ENCODE data around the gene ANO4.
A peak's percentile ranks its signal among the peaks of the same experiment; 100 is the strongest.
"Not testable (repeated sequence)": the region's sequence is repeated elsewhere in the genome, so short reads cannot be mapped to it uniquely, and the experiment has no call there.

The ANO4 gene

DNA sequence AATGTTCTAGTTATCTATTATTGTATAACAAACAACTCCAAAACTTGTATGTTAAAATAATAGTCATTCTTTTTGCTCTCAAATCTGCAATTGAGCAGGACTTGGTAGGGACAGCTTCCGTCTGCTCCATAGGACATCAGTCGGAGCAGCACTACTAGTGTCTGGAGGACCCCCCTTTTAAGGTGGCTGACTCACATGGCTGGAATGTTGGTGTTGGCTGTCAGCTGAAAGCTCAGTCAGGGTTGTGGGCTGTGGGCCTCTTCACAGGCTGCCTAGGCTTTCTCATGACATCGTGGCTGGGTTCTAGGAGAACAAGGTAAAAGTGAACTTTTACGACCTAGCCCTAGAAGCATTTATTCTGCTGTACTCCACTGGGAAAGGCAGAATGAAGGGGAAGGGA, 160.6 kb downstream of the ANO4 start:
- DNase-seq, result no peak

DNA sequence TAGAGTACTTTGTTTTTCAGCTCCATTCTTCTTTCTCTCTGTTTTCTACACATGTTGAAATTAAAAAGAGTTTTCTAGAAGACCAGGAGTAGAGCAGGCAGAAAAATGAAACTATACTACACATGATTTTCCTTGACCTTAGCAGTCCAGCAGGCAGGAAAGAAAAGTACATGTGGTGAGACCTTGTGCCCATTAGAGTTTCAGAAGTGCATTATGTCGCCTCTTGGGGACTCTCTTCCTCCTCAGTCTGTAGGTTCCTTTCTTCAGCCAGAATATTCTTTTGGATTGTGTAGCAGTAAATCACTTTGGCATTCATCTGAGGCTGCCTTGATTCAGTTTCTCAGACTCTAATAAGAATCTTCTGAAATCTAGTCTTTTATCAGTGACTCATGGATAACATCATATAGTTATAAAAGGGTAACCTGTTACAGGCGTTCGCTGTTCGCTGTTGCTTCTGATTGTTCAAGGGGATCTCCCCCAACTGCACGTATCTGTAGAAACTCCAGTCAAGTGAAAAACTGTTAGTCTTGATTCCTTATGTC, 161.8 kb downstream of the ANO4 start:
- no peak for DNase-seq

DNA sequence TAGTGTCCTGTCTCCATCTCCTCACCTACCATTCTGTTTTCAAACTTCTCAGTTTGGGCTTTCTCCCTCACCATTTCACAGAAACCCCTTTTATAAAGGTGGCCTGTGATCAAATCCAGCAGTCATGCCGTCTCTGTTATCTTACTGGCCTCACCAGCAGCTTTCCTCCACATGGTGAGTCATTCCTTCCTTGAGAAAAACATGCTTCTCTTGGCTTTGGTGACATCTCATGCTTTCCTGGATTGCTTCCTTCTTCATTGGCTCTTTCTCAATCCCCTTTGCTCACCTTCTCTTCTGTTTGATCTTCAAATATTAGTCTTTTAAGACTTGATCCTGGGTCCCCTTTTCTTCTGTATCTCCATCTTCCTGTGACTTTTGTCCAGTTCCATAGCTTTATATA, 164.9 kb downstream of the ANO4 start:
- no peak for DNase-seq

DNA sequence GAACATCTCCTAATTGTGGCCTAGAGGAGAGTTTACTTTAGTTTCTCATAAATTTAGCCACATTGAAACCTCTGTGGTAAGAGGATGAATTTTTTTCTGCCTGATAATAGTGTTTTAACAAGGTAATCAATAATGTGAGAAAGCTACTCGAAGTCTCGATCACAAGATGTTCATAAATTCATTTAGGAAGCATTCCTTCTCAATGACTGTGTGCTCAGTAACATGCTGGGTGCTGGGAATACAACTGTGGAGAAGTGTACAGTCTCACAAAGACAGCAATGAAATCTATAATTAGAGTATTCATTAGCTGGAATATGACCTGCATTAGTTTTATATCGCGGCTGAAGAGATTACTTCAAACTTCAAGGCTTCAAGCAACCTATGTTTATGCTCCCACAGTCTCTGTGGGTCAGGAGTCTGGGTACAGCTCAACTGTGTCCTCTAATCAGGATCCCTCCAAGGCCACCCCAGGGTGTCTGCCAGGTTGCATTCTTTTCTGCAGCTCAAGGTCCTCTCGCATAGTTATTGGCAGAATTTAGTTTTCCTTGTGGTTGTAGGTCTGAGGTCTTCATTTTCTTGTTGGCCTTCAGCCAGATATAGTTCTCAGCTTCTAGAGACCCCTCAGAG, 167.6 kb downstream of the ANO4 start:
- DNase-seq, result no peak

DNA sequence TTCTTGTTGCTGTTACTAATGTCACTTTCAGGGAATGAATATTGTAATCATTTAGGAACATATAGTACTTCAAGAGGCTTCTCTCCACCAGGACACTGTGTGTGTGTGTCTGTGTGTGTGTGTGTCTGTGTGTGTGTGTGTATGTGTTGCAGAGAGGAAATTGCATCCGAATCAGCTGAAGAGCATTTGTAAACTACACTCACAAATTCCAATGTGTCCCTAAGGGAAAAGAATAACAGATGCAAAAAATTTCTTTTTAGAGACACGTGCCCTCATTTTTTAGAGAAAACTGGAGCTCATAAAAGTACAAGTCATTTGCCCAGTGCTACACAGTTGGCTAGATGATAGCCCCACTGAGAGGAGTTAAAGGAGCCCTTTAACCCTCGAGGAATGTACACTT, 168.8 kb downstream of the ANO4 start:
- DNase-seq, result no peak

DNA sequence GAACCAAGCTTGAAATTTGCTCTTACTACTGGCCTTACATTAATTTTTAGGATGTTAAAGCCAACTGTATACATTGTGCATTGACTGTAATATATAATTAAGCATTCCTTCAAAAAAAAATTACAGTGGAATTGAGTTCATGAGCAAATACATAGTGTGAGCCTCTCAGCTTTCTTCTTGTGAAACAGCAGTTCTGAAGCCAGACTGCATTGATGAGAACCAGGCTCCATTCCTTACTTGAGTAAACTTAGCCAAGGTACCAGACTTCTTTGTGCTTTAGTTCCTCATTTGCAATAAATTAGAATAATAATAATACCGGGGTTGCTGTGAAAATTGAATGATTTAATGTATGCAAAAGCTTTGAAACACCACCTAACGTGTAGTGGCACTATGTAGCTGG, 169.5 kb downstream of the ANO4 start:
- no peak for DNase-seq

DNA sequence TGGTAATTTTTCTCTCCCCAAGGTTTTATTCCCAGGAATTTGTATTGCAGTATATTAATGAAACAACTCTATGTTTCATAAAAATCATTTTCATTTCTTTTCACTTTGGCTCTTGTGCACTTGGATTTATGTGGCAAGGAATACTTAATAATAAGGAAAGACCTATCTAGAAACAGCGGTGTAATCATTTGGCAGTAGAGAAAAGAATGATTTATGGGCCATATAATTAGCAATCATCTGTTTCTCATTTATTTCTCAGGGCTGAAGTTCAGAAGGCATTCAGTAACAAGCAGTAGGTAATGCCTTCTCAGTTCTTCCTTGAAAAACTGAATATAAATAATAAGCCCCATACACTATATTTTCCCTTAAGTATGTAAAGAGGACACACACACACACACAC, 172.6 kb downstream of the ANO4 start:
- no peak for DNase-seq

DNA sequence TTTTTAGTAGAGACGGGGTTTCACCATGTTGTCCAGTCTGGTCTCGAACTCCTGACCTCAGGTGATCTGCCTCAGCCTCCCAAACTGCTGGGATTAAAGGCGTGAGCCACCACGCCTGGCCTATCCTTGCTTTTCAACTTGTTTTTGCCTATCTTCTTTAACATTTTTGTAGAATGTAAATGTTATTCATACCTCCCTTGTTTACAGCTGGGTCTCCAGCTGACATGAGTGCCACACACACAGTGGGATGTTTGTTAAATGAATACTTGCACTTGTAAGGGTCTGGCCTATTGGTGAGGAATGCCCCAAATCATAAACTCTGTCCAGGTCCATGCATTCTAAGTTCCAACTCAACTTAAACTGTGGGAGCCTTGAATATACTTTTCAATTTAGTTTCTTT, 176.3 kb downstream of the ANO4 start:
- no peak for DNase-seq

DNA sequence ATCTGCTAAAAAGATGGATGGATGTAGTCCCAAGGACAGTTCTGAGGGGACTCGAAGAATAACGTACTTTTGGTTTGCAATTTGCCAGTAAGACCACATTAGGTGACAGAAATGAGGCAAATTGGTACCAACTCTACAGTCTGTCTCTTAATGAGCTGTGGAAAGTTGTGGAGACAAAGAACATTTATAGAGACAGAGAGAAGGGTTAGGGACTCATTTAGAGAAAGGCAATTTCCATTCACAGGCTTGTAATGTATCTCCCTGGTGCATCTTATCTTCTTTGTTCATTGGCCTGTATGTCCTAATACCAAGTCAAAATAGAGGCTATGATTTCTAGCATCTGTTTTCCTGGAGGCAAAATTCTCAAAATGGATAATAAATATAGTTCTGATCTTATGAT, 177.5 kb downstream of the ANO4 start:
- no peak for DNase-seq

DNA sequence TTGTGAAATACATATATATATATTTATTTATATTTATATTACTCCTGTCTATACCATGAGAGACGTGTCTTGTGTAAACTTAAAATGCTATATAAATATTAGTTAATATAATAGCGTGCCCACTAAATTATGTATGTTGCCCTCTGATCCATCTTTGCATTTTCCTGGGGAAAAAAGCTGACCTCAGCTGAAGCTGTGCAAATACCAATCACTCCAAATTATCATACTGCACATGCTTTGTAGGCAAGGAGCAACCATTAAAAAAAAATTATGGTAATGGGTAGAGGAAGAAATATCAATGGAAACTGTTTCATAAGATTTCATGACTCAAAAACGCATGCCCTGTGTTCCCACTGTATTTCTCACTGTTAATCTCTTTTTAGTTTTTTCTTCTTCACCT, 179.8 kb downstream of the ANO4 start:
- no peak for DNase-seq

DNA sequence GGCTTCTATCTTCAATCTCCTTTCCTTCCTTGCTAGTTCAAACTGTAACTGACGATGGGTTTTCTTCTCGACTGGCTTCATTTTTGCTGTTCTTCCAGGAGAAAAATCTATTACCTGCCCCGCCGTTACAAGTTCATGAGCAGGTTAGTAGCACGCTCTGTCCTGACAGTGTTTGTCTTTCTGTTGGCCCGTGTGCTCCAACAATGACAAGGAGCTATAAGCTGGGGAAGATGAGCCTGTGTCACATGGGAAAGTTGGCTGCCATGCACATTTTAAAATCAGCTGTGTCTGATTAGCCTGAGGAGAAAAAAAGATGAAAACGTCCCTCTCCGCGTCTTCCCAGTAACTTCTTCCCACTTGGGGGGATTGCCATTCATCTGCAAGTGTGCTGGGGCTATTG, 180.2 kb downstream of the ANO4 start:
- DNase-seq, result no peak

DNA sequence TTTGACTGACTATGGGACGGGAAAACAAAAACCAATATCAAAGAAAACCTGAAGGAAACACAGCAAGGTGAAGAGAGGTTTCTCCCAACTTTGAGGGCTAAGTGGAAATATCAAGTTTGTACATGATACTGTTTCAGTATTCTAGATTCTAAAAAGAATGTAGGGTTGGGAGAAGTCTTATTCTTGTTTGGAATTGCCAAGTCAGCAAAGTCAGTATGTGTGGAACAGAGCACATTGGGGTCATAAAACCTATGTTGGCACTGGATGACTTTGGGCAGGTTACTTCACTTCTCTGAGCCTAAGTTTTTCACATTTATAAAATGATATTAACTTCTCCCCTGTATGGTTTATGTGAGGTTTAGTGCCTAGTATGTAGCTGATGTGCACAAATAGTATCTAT, 182.2 kb downstream of the ANO4 start:
- no peak for DNase-seq

DNA sequence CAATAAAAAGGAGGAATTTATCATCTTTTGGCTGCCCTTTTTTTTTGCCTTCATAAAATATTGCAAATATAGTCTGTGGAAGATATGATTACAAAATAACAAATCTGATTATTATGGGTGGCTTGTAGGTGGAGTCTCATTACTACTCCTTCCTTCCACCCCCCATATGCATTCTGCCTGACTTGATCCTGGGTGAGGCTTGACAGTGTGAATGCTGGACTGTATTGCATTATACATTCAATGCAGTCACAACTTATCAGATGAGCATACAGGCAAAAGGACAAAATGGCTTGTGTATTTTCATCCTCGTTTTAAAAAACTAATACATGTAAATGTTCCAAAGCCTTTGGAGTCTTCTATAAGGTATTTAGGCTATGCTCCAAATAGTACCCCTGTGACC, 186.3 kb downstream of the ANO4 start:
- no peak for DNase-seq

DNA sequence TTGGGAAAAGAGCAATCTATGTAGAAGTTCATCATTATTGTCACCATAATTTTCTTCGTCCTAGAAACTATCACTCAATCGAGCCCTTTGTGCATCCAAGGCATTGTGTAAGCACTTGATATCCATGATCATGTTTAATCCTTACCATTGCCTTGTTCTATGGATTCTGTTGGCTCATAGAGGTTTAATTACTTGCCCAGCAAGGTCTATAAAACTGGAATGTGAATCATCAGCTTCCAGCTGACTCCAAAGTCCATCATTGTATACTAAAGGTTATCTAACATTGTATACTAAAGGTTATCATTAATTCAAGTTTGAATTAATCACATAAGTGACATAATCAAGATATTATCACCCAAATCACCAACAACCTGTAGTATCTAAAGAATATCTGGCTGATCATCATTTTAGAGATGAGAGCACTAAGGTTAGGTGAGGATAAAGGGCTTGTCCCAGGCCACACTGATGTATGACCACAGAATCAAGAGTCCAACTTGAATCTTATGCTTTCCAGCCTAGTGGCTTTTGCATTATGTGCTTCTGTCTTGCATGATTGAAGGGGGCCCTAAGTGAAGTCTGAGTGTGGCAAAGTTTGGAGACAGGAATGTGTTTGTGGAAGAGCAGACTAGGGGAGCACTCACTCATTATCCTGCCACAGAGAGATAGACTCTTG, 188.1 kb downstream of the ANO4 start:
- no peak for DNase-seq

DNA sequence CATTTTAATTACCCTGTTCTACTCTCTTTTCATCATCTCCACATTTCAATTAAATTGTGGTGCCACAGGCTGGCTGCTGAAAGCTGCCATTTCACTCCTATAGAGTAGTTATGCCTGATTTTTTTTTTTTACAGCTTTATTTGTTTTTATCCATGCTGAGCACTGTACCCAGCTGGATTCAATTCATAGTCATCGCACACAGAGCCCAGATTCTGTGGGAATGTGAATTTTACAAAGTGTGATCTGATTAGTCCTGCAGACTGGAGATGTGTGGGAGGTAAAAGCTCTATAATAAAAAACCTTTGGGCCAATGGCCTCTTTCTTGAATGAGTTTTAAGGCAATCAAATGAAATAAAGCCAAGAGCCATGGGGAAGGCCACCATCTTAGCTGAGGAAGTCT, 190.2 kb downstream of the ANO4 start:
- no peak for DNase-seq

DNA sequence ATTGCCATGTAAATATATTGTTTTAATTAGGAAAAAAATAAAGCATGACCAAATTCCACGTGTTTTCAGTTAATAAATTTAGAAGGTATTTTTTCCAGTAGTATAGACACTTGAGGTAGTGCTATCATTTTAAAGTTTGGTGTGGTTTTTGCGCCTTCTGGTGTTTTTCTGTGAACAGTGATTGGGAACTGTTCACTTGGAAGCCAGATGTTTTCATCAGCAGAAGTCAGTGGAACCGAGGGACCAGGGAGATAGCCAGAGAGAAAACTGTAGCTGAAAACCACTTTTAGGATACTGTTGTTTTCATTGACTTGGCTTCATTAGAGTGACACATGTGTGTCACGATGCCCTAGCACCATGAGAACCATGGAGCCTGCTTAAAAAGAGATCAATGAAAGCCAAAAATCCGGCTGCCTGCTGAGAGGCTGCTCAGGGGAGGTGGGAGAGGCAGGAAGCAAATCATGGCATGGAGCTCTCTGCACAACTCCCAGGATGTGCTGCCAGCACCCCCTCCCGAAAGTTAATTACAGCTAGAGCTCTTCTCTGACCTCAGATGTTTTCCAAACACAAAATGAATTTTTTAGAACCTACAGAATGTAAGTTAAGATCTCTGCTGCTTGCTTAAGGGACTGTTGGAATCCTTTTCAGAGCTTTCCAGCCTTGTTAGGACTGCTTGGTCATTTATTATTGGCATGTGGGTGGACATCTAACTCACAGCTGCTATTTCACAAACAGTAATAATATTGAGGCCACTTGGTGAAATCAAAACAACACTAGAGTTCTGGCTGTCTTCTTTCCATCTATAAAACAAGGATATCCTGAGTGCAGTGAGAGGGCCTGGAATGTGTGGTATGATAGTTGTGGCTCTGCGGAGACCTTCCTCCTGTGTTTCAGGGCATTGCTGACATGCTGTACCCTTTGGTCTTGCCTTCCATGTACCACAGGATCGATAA, 192.3 kb downstream of the ANO4 start:
- no peak for DNase-seq

DNA sequence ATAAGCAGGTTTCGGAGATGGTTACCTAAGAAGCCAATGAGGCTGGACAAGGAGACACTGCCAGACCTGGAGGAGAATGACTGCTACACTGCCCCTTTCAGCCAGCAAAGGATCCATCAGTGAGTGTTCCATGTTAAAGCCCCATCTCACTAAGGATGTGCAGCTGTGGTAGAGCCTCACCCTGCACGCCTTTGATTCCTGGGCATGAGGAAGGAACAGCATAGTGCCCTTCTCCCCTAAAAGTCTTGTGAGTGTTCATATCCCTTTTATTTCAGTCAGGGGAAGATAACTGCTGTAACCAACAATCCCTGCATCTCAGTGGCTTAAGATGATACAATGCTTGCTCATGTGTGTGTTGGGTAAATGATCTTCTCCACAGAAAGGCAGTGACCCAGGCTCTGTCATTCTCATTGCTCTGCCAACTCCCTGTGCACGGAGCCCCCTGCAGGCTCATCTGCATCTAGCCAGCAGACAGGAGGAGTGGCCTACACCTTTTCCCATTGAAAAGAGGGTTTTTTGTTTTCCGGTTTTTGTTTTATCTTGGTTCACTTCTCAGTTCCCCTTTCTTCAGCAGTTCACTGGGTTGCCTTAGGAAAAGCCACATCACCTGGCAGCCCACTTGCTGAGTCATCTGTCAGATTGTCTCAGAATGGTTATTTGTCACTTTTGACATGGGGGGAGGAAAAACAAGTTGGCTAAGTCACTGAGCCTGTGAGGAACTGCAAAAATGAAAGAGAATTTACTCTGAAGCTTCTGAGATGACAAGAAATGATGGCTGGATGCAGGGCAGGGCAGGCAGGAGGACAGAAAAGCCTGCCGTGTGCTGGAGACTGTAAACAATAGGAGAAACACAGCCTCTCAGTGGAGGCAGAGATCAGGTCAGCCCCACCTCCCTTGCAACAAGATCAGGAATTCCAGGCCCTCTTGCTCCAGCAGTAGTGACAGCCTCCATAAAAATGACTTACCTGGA, 193.3 kb downstream of the ANO4 start:
- DNase-seq, result peak; percentile 6

DNA sequence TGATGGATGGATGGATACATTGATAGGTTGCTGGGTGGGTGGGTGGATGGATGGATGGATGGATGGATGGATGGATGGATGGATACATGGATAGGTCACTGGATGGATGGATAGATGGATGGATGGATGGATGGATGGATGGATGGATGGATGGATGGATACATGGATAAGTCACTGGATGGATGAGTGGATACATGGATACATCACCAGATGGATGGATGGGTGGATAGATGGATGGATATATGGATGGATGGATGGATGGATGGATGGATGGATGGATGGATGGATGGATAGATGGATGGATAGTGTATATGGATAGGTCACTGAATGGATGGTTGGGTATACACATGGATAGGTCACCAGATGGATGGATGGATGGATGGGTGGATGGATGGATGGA, 194.9 kb downstream of the ANO4 start:
- DNase-seq, result not testable (repeated sequence)

DNA sequence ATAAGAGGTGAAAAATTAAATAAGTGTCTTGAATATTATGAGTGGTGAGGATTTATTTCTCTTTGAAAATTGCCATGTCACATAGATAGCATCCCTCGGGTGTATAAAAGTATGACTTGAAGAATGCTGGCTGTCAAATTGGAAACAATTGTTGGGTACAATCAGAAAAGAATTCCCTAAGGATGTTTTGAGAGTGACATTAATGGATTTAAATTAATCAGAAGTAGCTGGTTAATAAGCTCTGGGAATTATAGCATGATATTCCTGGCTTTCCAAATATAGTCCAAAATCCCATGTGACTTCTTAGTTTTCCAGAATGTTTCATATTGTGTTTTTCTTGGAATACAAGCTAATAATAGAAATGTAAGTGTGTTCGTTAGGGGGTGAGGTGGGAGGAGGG, 196.5 kb downstream of the ANO4 start:
- DNase-seq, result no peak

DNA sequence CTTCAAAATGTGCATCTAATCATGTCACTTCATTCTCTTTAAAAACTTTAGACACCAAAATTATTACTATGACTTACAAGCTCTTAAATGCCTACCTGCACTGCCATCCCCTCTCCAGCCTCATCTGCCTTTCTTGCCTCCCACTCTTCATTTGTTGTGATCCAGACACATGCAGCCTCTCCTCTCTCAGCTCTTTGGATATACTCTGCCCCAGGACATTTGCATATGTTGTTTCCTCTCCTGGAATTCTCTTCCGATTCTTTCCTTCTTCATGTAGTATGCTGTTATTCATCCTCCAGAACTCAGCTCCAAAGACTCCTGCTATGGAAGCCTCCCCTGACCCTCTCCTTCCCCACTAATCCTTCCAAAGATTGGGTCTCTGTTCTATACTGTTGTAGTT, 197.6 kb downstream of the ANO4 start:
- no peak for DNase-seq

DNA sequence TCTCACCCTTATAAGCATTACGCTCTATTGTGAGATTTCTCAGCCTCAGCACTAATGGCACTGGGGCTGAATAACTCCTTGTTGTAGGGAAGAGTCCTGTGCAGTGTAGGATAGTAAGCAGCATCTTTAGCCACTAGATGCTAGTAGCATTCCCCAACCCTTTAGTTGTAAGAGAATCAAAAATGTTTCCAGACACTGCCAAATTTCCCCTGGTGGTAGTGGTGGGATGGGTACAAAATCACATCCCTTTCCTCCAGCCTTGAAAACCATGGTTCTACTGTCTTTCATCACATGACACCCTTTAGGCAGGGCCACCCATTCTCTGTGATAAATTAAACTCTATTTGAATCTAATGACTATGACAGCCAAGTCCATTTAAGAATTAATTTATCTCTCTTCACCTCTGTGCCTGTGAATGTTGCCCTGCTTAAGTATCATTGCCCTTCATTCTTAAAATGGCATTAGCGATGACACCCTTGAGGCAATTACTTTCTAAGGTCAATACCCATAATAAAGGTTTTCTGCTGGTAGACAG, 199.4 kb downstream of the ANO4 start:
- DNase-seq, result no peak

DNA sequence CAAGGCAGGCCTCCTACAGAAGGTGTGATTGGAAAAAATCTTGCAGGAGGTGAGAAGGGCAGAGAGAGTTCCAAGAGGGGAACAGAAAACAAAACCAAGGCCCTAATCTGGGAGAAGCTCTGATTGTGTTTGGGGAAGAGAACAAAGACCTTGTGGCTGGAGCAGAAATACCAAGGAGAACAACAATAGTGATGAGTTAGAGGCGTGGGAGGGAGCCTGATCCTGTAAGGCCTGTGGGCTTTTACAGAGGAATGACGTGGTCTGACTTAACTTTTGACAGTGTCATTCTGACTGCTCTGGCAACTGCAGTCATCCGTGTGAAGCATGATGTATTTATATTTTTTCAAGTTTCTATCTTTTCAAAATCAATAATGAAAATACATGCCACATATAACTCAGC, 200.6 kb downstream of the ANO4 start:
- no peak for DNase-seq

Data from CD4-positive, alpha-beta T cell treated with Interleukin-21 for 1 hour (primary cell).